ENCODE data around the gene TMEM127.
"Not testable (repeated sequence)": the region's sequence is repeated elsewhere in the genome, so short reads cannot be mapped to it uniquely, and the experiment has no call there.

The TMEM127 gene

DNA sequence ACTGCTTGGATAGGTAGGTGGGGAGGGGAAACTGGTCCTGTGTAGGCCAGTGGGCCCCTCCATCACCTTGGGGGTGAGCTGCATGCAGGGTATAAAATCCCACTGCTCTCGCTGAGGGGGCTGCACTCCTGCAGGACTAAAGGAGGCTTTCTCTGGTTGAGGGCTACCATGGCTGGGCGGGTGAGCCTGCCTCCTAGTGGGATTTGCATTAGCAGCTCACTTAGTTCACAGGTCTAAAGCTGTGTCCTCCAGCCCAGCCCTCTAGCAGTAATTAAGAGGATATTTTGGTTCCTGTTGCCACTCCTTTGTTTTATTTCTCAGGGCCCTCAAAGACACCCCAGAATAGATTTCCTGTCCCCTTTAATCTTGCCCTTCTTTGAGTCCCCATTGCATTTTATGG lies 24.6 kb downstream of the TMEM127 start:
- DNase-seq (ENCODE audit: low read depth, low spot score), result no peak

DNA sequence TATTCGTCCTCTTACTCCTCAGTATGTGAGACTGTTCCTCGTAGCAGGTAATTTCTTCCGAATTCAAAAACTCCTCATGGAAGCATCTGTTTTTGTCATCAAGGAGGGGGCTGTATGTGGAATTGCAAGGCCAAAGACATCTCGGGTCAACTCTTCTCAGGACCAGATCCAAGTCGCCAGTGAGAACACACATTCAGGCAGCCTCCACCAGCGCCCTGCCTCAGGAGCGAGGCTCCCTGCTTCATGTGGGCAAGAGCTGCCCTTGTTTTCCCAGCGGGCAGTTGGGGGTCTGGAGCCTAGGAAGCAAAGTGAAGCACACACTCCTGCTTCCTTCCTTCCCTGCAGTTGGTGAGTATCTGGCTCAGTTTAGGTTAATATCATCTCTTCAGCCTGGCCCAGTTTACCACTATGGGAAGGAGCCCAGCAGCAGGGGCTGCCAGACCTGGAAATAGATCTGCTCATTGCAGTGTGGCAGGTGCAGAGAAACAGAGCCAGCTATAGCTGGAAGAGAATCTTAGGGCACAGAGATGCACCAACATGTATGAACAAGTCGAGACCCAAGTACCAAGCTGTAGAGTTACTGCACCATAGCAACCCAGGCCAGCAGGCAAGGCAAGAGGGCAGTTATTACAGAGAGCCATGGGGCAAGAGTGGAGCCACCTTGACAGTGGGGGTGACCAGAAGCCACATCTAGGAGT lies 25.3 kb downstream of the TMEM127 start:
- no peak for DNase-seq (ENCODE audit: low read depth, low spot score)

DNA sequence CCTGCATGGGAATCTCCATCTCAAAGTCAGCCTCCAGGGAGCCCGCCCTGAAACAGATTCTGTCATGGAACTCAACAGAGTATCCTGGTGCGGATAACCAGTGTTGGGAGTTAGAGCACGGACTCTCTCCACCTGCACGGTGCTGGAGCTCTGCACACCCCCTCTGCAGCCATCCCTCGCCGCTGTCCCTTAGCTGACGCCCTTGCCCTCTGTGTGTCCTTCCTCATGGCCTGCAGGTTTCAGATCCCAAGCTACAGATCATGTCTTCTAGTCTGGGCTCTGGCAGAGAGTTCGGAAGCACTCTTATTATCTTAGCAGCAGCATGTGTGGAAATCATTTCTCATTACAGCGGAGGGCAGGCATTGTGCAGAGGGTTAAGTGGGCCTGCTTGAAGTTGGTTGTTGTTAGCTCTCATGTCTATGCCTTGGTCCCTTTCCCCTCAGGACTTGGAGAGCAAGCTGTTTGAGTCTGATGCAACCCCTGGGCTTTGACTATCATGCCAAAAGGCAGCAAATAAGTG lies 26.0 kb downstream of the TMEM127 start:
- DNase-seq (ENCODE audit: low read depth, low spot score), result no peak

DNA sequence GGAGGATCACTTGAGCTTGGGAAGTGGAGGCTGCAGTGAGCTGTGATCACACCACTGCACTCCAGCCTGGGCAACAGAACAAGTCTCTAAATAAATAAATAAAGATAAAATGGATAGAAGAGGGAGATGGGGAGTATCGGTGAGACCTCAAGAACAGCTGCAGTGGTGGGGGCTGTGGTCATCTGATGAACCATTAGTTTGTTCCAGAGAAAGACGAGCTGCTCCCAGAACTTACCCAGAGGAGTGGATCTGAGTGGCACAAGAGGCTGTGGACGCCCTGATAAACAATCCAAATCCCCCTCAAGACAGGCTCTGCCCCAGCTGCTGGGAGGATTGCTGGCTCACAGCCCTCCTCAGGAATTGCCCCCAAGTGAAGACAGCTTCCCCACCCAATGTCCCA lies 26.7 kb downstream of the TMEM127 start:
- no peak for DNase-seq (ENCODE audit: low read depth, low spot score)

DNA sequence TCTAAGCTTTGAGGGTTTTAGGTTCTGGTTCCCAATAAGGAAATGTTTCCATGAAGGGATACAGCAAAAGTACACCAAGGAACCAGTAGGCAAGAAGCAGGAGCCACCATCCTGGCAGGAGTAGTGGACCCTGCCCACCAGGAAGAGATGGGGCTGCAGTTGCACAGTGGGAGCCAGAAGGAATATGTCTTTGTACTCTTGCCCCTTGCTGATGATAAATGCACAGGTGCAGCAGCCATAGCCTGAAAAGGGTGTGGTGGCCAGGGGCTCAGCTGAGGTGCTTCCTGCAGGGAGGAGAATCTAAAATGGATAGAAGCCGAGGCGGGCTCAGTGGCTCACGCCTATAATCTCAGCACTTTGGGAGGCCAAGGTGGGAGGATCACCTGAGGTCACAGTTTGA lies 27.5 kb downstream of the TMEM127 start:
- DNase-seq (ENCODE audit: low read depth, low spot score), result no peak

DNA sequence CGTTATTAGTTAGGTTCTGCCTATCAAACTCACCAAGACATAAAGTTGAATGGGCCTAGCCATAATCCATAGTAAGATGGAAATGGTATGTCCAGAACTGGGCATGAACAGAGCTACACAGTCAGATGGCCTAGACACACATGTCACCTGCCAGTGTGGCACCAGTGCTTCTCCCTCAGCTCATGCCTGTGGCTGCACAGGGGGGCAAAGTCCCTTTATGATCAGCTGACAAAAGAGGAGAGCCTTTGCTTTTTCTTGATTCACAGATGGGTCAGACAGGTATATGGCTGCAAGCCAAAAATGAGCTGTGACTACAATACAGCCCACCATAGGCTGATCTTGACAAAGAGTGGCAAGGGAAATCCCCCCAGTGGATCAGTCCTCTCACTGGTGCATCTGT lies 28.9 kb downstream of the TMEM127 start:
- DNase-seq (ENCODE audit: low read depth, low spot score), result no peak

DNA sequence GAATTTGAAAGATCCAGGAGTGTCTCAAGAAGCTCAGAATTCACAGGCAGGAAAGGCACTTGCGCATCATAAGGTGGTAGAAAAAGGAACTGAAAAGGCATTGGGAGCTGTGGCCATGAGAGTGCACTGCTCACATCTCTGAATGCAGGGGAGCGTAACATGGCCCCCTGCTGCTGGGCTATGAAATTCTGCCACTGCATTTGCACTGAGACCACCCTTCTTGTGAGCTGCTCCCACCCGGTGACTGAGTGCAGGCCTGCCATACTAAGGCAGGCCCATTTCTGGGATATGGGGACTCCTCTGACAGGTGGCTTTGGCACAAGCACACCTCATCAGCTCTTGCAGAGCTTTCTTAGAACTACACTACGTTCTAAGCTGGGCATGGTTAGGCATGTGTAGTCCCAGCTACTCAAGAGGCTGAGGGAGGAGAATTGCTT lies 31.9 kb downstream of the TMEM127 start:
- DNase-seq (ENCODE audit: low read depth, low spot score), result no peak

DNA sequence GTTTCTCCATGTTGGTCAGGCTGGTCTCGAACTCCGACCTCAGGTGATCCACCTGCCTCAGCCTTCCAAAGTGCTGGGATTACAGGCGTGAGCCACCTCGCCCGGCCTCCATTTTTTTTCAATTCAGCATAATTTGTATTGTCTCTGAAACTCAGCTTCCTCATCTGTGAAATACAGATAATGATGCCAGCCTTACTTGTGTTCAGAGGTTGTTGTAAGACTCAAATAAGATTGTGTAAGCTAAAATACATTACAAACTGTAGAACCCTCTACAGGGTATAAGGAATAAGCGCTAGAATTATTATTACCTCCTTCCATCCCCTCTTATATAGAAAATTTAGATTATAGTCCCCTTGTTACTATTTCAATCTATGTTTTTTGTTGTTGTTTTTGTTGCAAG lies 32.4 kb downstream of the TMEM127 start:
- no peak for DNase-seq (ENCODE audit: low read depth, low spot score)

DNA sequence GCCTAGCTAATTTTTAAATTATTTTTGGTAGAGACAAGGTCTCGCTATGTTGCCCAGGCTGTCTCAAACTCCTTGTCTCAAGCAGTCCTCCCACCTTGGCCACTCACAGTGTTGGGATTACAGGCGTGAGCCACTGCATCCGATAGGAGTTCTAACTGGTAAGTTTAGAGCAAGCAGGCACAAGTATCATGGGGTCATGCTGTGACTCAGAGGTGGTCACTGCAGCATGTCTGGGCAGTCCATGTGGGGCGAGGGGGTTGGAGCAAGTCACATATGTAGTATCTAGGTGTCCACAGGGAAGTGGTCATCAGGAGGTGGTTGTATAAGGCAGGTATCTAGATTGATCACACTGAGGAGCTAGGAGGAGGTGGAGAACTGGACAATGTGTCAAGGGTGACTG lies 34.5 kb downstream of the TMEM127 start:
- no peak for DNase-seq (ENCODE audit: low read depth, low spot score)

DNA sequence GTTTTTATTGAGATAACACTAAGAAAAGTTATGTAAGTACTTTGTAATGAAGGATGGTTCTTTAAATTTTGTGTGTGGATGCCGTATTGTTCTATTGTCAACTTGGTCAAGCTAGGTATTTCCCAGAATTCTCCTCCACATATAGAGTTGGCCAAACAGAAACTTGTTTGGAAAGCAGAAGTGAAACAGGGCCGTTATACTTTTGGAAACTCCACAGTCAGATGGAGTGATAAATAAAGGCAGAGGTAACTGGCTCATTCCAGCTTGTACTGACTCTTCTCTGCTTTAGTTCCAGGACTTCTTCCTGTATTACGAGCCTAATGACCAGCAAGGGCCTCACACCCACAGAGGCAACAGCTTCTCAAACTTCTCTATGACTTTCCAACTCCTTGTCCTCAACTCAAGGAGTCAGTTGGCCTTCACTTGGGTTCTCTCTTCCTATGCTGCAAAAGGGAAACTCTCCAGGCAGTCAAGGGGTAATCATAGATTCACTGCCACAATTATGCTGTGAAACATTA lies 40.7 kb downstream of the TMEM127 start:
- no peak for DNase-seq (ENCODE audit: low read depth, low spot score)

DNA sequence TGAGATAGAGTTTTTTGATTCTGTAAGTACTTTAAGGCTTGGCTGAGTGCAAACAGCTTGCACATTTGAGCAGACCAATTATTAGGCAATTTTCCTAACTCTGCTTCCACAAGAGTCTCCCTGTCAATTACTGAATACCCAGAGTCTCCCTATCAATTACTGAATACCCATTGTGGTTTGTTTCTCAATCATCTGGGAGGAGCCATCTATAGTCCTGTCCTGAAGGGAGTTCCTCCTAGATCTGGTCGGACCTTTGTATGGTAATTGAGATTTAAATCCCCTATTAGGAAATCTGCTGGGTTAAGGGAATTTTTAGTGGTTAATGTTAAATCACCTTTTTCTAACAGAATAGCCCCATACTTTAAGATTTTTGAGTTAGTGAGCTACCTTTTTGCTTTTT lies 44.7 kb downstream of the TMEM127 start:
- DNase-seq (ENCODE audit: low read depth, low spot score), result not testable (repeated sequence)

DNA sequence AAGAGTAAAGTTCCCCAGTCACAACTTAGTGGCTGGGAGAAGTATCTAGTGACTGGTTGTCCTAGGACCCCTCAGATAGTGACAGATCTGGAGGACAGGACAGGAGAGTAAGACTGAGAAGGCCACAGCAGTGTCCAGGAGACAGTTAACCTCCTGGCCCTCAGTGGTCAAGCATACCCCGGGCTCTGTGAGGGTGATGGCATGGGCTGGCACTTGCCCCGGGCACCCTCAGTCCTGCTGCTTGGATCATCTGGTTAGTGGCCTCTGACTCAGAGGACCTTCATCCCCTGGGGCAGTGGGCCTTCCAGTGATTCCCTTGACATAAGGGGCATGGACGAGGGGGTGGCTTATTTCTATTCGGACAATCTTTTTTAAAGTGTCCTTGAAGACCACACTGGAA lies 45.8 kb downstream of the TMEM127 start:
- not testable (repeated sequence) for DNase-seq (ENCODE audit: low read depth, low spot score)

DNA sequence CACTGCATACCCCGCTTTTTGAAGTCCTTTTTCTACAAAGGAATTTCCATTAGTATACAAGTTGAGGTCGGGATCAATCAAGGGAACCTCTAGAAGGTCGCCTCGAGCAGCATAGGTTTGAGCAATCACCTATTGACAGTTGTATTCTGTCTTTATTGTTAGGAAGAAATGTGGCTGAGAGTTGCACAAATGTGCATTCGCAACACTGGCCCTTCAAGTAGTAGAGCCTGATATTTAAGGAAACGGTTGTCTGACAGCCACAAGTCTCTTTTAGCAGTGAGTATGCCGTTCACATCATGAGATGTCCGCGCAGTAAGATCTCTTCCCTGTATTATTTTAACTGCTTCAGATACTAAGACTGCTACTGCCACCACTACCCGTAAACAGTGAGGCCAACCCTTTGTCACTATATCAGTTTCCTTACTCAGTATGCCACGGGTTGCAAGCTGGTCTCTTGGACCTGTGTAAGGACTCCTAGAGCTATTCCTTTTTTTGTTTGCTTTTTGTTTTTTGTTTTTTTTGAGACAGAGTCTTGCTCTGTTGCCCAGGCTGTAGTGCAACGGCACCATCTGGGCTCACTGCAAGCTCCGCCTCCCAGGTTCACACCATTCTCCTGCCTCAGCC lies 47.2 kb downstream of the TMEM127 start:
- DNase-seq (ENCODE audit: low read depth, low spot score), result no peak

DNA sequence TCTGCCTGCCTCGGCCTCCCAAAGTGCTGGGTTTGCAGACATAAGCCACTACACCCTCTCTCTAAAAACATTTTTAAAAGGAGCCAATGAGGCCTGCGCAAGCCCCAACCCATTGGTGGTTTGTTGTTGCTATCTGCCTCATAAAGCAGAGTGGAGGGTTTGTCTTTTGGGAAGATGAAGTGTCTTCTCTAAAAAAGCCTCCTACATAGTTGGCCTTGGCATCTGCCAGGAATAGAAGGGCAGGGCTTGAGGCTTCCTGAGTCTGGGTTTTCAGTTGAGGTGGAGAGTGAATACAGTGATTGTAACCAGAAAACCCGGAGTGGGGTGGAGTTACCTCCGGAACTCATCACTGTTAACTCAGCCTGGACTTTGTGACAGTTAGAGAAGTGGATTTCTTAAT lies 51.2 kb downstream of the TMEM127 start:
- no peak for DNase-seq (ENCODE audit: low read depth, low spot score)

DNA sequence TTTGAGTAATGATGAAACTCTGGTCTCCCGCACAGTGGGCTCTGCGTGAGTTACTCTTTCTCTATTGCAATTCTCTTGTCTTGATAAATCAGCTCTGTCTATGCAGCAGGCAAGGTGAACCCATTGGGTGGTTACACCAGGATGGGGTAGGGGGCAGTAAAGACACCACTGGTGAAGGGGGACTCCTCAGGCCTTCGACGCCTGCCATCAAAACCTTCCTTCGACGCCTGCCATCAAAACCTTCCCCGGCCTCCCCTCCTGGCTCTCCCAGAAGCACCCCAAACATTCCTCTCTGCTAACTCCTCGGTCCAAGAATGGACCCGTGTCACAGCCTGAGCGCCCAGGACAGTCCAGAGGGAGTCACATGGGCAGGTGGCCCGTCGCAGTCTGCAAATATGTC lies 52.4 kb downstream of the TMEM127 start:
- DNase-seq (ENCODE audit: low read depth, low spot score), result no peak

DNA sequence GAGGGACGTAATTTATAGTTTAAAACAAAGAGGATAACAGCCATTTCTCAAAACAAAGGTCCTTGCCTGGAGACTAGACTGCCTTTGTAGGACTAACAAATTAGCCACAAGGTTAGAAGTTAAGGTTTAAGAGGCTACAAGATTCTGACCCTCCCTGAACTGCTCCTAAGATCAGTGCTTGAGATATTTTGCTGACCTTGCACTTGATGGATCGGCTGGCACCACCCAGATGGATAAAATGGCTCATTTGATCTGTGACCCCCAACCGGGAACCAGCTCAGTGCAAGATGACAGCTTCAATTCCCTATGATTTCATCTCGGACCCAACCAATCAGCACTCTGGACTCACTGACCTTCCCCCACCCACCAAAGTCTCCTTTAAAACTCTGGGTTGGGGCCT lies 53.5 kb downstream of the TMEM127 start:
- no peak for DNase-seq (ENCODE audit: low read depth, low spot score)

DNA sequence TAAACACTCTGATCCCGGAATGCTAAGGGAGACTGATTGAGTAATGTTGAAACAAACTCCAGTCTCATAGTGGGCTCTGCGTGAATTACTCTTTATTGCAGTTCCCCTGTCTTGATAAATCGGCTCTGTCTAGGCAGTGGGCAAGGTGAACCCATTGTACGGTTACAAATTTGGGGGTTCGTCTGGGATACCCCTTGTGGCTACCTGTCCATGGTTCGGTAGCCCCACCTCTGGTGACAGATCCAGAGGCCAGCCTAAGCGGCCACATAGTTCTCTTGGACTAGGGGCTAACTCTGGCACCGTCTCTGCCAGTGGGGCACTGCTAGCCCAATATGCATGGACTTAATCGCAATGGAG lies 56.1 kb downstream of the TMEM127 start:
- DNase-seq (ENCODE audit: low read depth, low spot score), result no peak

DNA sequence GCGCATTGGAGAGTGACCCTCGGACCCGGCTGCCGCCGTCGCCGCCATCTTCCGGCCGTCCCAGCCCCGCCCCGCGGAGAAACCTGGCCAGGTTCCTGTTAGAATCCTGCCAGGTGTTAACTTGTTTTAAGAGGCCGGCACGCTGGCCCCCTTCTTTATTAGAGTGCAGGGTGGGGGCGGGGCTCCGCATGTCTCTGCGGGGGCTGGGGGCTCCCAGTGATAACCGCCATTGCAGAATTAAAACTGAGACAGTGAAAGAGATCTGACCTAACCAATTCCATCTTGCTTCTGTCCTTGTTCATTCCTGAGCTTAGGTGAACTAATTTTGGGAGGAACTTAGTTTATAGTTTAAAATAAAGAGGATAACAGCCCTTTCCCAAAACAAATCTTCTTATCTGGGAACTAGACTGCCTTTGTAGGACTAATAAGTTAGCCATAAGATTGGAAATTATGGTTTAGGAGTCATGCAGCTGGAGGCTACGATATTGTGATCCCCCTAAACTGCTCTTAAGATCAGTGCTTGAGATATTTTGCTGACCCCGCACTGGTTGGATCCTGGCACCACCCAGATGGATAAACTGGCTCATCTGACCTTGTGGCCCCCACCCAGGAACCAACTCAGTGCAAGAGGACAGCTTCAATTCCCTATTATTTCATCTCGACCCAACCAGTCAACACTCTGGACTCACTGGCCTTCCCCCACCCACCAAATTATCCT lies 56.6 kb downstream of the TMEM127 start:
- peak; percentile 8 for DNase-seq (ENCODE audit: low read depth, low spot score)

DNA sequence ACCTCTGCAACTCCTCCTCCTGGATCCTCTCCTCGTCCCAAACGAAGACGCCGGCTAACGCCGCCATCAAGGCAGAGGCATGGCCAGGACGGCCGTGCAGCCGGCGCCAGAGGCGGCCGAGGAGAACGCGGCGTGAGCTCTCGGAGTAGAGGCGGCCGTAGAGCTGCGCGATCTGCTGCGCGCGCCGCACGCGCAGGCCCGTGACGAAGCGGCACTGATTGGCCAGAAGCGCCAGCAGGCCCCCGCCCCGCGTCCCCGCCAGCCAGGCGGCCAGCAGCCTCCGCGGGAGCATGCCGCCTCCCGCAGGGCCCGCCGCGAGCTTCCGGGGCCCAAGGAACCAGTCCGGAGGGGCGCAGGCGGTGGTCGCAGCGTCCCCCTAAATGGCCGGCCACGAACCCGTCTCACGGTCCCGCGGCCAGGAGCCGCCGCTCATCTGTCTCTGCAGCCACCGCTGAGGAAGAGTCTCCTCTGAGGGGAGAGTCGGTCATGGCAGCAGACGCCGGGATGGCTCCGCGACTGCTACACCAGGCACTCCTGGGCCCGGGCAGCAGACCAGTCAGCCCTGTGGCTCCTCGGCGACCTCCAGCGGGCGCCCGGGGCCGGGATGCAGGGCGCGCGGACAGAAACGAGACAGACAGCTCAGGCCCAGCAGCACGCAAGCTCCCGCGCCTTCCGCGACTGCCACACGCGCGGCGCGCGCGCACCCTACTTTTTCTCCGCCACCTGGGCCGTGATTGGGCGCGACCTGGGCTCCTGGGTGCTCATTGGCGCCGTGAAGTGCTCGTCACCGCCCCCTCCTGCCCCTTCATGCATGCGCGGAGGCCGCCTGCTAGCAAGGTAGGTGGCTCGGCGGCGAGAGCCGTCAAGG lies 57.4 kb downstream of the TMEM127 start, which contains the start of gene STARD7:
TSS of gene STARD7 (minus strand) at position 685 of the 868 bp plus-strand sequence. CDS start at position 292, 393 bp downstream.
- DNase-seq (ENCODE audit: low read depth, low spot score), result peak; percentile 100

DNA sequence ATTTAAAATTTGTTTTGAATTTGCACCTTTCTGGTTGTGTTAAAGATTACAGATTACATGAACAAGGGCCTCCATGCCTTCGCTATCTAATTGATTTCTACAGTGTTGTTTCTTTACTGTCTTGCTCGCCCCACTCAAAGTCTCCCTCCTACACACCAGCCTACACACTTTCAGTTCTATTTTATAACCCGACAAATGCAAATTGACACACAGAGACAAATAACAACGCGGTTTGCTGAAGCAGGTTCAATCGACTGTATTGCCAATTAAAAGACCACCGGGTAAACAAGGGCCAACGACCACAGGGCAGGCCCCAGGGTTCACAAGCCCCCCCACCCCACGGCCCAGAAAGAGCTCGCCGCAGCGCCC lies 58.0 kb downstream of the TMEM127 start:
- DNase-seq (ENCODE audit: low read depth, low spot score), result no peak

DNA sequence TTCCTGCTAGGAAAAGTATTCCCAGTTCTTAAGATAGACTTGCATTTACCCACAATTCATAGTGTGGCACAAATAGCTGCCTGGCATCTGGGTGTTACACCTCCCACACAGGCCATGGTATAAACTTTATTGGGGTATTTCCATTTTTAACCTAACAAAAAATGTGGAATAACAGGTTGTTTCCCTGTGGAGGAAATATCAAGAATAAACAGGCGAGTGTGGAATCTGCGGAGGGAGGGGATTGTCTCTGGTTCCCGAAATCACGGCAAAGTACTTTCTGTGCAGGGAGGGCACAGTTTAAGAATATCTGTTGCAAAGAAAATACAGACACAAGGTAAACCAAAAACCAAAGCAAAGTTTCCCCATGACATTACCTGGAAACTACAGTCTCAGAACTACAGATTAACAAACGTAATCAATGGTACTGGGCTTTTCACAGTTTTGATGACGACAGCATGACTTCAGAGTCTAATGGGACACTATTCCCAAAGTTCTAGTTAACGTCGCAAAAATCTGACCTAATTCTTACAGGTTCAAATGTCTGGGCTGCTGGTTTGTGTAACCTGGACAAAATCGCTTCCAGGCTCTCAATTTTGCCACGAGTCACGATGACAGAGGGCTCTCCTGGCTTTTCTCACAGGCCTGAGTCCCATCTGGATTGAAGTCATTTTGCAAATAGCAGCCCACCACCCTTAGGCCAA lies 58.6 kb downstream of the TMEM127 start:
- DNase-seq (ENCODE audit: low read depth, low spot score), result peak; percentile 22
